Measurements from ENCODE around the gene UNC13B.

Gene UNC13B

GRCh38 chr9:35287987-35288632 is 126.3 kb downstream of the UNC13B start (continued):
- no peak for TF ChIP-seq ZNF394 (tag by site-specific recombination; IDR thresholded peaks at IDR 0.05; ENCODE audit: borderline replicate concordance)
- TF ChIP-seq, protein P1, sequence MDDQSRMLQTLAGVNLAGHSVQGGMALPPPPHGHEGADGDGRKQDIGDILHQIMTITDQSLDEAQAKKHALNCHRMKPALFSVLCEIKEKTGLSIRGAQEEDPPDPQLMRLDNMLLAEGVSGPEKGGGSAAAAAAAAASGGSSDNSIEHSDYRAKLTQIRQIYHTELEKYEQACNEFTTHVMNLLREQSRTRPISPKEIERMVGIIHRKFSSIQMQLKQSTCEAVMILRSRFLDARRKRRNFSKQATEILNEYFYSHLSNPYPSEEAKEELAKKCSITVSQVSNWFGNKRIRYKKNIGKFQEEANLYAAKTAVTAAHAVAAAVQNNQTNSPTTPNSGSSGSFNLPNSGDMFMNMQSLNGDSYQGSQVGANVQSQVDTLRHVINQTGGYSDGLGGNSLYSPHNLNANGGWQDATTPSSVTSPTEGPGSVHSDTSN (CRISPR knock-in tag; IDR thresholded peaks at IDR 0.05) = no peak

GRCh38 chr9:35288778-35289177 is 127.0 kb downstream of the UNC13B start:
- no peak for TF ChIP-seq ZBTB21 (tag by site-specific recombination; IDR thresholded peaks at IDR 0.05)
- no peaks in the 10 kb centered on the region for H3K9me3 ChIP-seq (ENCODE audit: control insufficient read depth, insufficient read depth, low read depth, low read length)
- H3K27ac ChIP-seq (ENCODE audit: extremely low read depth, low read depth, low read length) = no peak overlapping the region
- POLR2A ChIA-PET = no interaction called here
- H3K4me1 ChIP-seq (ENCODE audit: control insufficient read depth, insufficient read depth, low read length) = no peaks in the 10 kb centered on the region
- CTCF ChIA-PET = interaction anchor here (0.6 kb wide), 1 partner anchor 17 kb away, joined by 3 read pairs; no protein-coding TSS in a partner anchor
- no peak overlapping the region for H3K4me3 ChIP-seq (ENCODE audit: low read depth, low read length)
- H3K36me3 ChIP-seq (ENCODE audit: control insufficient read depth in 2 of 2, insufficient read depth in 1 of 2, low read length in 2 of 2) = no peaks in the 10 kb centered on the region

DNA sequence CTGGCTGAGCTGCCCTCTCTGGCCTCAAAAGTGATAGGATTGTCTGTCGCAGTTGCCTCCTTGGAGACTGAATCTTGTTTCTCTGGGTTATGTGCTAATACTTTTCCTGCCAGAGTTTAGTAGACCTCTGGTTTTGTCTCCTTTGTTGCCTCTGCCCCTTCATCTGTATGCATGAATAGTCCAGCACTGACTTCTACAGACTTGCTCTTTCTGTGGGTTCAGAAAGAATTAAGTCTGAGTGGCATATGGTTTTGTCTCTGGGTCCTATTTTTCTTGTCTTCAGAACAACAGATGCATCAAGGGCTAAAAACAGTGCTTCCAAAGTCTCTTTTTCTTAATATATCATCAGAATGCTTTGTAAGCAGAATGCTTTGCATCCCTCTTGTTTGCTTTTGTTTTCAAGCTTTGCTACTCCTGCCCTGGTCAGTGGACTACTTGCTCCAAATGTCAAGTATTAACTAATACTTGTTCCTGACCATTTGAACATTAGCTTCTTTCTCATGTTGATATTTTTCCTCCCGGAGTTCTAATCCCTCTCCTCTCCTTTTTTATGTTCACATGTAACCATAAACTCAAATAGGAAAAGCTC is 131.7 kb downstream of the UNC13B start:
- Histone ChIP-seq H3K4me1 (ENCODE audit: control insufficient read depth, insufficient read depth, low read length) (no peaks in the 10 kb centered on the region), H3K9me3 (ENCODE audit: control insufficient read depth, insufficient read depth, low read depth, low read length) (no peaks in the 10 kb centered on the region), H3K4me3 (ENCODE audit: low read depth, low read length) (no peak overlapping the region), H3K36me3 (ENCODE audit: control insufficient read depth in 2 of 2, insufficient read depth in 1 of 2, low read length in 2 of 2) (no peaks in the 10 kb centered on the region; a peak in 1 of 3 replicates), H3K27ac (ENCODE audit: extremely low read depth, low read depth, low read length) (no peak overlapping the region)
- ChIA-PET CTCF (interaction anchor here (0.6 kb wide), 1 partner anchor 121 kb away, joined by 3 read pairs; no protein-coding TSS in a partner anchor), POLR2A (no interaction called here)
- TF ChIP-seq ZNF114 (tag by site-specific recombination; IDR thresholded peaks at IDR 0.05) (no peak), MZF1 (tag by site-specific recombination; IDR thresholded peaks at IDR 0.05; ENCODE audit: borderline replicate concordance) (no peak), KLF7 (tag by site-specific recombination; IDR thresholded peaks at IDR 0.05; ENCODE audit: borderline replicate concordance) (no peak), ZNF37A (tag by site-specific recombination; IDR thresholded peaks at IDR 0.05) (no peak), KLF10 (tag by site-specific recombination; IDR thresholded peaks at IDR 0.05) (no peak), ZNF274 (IDR thresholded peaks at IDR 0.05; ENCODE audit: low read length) (no peak), ZNF274 (tag by site-specific recombination; IDR thresholded peaks at IDR 0.05; ENCODE audit: borderline replicate concordance) (no peak), ELK4 (IDR thresholded peaks at IDR 0.05; ENCODE audit: borderline replicate concordance, low read depth, low read length) (no peak), PATZ1 (tag by site-specific recombination; IDR thresholded peaks at IDR 0.05) (no peak), ZBTB21 (tag by site-specific recombination; IDR thresholded peaks at IDR 0.05) (no peak), ZNF670 (tag by site-specific recombination; IDR thresholded peaks at IDR 0.05; ENCODE audit: low read depth) (no peak), ZFP37 (tag by site-specific recombination; IDR thresholded peaks at IDR 0.05) (no peak), ZNF544 (tag by site-specific recombination; IDR thresholded peaks at IDR 0.05) (no peak), ZNF777 (tag by site-specific recombination; IDR thresholded peaks at IDR 0.05; ENCODE audit: borderline replicate concordance) (no peak), FEZF1 (tag by site-specific recombination; IDR thresholded peaks at IDR 0.05) (no peak), ZBTB7A (tag by site-specific recombination; IDR thresholded peaks at IDR 0.05; ENCODE audit: low read depth) (no peak), KLF17 (tag by site-specific recombination; IDR thresholded peaks at IDR 0.05) (no peak)
- TF ChIP-seq, protein P2, sequence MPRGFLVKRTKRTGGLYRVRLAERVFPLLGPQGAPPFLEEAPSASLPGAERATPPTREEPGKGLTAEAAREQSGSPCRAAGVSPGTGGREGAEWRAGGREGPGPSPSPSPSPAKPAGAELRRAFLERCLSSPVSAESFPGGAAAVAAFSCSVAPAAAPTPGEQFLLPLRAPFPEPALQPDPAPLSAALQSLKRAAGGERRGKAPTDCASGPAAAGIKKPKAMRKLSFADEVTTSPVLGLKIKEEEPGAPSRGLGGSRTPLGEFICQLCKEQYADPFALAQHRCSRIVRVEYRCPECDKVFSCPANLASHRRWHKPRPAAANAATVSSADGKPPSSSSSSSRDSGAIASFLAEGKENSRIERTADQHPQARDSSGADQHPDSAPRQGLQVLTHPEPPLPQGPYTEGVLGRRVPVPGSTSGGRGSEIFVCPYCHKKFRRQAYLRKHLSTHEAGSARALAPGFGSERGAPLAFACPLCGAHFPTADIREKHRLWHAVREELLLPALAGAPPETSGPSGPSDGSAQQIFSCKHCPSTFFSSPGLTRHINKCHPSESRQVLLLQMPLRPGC (tag by site-specific recombination; IDR thresholded peaks at IDR 0.05) = no peak
